HEK293T (cell line): ENCODE results near the gene POLR2C.
"Not testable (repeated sequence)": the region's sequence is repeated elsewhere in the genome, so short reads cannot be mapped to it uniquely, and the experiment has no call there.

Source experiments
- CTCF ChIA-PET: fragments of 350-600 bp; formaldehyde crosslinking; extraction: SDS; loops from one replicate; lab custom pipeline; 2021; ENCODE audit warnings: antibody characterized with exemption, inconsistent platforms; lab: Yijun Ruan, JAX
- POLR2A ChIA-PET: fragments of 350-600 bp; formaldehyde crosslinking; extraction: SDS; loops from one replicate; lab custom pipeline; 2020; ENCODE audit warnings: antibody characterized with exemption, inconsistent platforms; lab: Yijun Ruan, JAX
- DNase-seq: peaks from one replicate; pipeline ENCODE4 v3.0.0; 2012; ENCODE audit warnings: mixed read lengths; ENCODE audit errors: extremely low spot score
- ARNT ChIP-seq: fragments of 450-650 bp; IDR thresholded peaks from 2 replicates; pipeline ENCODE4 v1.6.1; 2017; ENCODE audit warnings: mild to moderate bottlenecking
- BHLHE40 ChIP-seq: fragments of 450-650 bp; IDR thresholded peaks from 2 replicates; pipeline ENCODE4 v1.6.1; 2016; ENCODE audit warnings: mild to moderate bottlenecking, moderate library complexity, borderline replicate concordance
- CTBP1 ChIP-seq: fragments of 450-650 bp; IDR thresholded peaks from 2 replicates; pipeline ENCODE4 v1.6.1; 2016; ENCODE audit warnings: borderline replicate concordance
- ELF4 ChIP-seq: fragments of 450-650 bp; IDR thresholded peaks from 2 replicates; pipeline ENCODE4 v1.6.1; 2017; ENCODE audit warnings: antibody characterized with exemption
- FOXA1 ChIP-seq: fragments of 450-650 bp; IDR thresholded peaks from 2 replicates; pipeline ENCODE4 v1.6.1; 2016; ENCODE audit warnings: mild to moderate bottlenecking
- FOXK2 ChIP-seq: fragments of 450-650 bp; IDR thresholded peaks from 2 replicates; pipeline ENCODE4 v1.6.1; 2016; ENCODE audit warnings: mild to moderate bottlenecking
- FOXM1 ChIP-seq: fragments of 450-650 bp; IDR thresholded peaks from 2 replicates; pipeline ENCODE4 v1.6.1; 2017; ENCODE audit warnings: mild to moderate bottlenecking, borderline replicate concordance
- HDGF ChIP-seq: fragments of 450-650 bp; IDR thresholded peaks from 2 replicates; pipeline ENCODE4 v1.6.1; 2017; ENCODE audit warnings: antibody characterized with exemption, borderline replicate concordance
- L3MBTL2 ChIP-seq: fragments of 450-650 bp; conservative IDR thresholded peaks from 2 replicates; pipeline ENCODE4 v1.6.1; 2016; ENCODE audit warnings: mild to moderate bottlenecking
- LEF1 ChIP-seq: fragments of 450-650 bp; IDR thresholded peaks from 2 replicates; pipeline ENCODE4 v1.6.1; 2017; ENCODE audit warnings: mild to moderate bottlenecking, borderline replicate concordance
- NFRKB ChIP-seq: fragments of 450-650 bp; IDR thresholded peaks from 2 replicates; pipeline ENCODE4 v1.6.1; 2016; ENCODE audit warnings: mild to moderate bottlenecking, moderate library complexity
- SP1 ChIP-seq: fragments of 450-650 bp; IDR thresholded peaks from 2 replicates; pipeline ENCODE4 v1.6.1; 2017
- SUZ12 ChIP-seq: fragments of 450-650 bp; IDR thresholded peaks from 2 replicates; pipeline ENCODE4 v1.6.1; 2016; ENCODE audit warnings: mild to moderate bottlenecking
- TARDBP ChIP-seq: fragments of 450-650 bp; IDR thresholded peaks from 2 replicates; pipeline ENCODE4 v1.6.1; 2016
- ZNF384 ChIP-seq: fragments of 450-650 bp; IDR thresholded peaks from 2 replicates; pipeline ENCODE4 v1.6.1; 2016
- TF ChIP-seq, protein P1 (sequence below): fragments of 450-650 bp; IDR thresholded peaks from 2 replicates; pipeline ENCODE4 v1.6.1; 2016

POLR2C gene

DNA sequence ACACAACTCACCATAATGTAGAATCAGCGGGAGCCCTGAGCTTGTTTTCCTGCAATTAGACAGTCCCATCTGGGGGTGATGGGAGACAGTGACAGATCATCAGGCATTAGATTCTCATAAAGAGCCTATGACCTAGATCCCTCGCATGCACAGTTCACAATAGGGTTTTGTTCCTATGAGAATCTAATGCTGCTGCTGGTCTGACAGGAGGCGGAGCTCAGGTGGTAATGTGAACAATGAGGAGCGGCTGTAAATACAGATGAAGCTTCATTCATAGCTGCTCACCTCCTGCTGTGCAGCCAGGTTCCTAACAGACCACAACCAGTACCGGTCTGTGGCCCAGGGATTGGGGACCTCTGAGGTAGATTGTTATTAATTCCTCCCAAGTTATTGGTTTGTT is 26.8 kb downstream of the POLR2C start:
- POLR2A ChIA-PET, result interaction anchor here (2.0 kb wide), 1 partner anchor 42 kb away, joined by 7 read pairs; the partner anchor contains the start of genes CIAPIN1 and COQ9
- no peak for TF ChIP-seq ZNF384
- DNase-seq, result no peak
- CTCF ChIA-PET, result interaction anchor here (1.7 kb wide), 1 partner anchor 31 kb away, joined by 5 read pairs; no protein-coding TSS in a partner anchor

GRCh38 chr16:57493767-57494166 is 31.3 kb downstream of the POLR2C start:
- CTCF ChIA-PET, result no interaction called here
- no peak for TF ChIP-seq LEF1

GRCh38 chr16:57497121-57497520 is 34.6 kb downstream of the POLR2C start:
- ChIA-PET CTCF (no interaction called here), POLR2A (no interaction called here)
- TF ChIP-seq CTBP1 (no peak), BHLHE40 (no peak), SP1 (no peak), FOXK2 (no peak), LEF1 (no peak), ZNF384 (no peak), ARNT (no peak), L3MBTL2 (no peak), TARDBP (no peak), NFRKB (no peak), FOXA1 (no peak), ELF4 (no peak), SUZ12 (no peak), HDGF (no peak), FOXM1 (no peak)
- TF ChIP-seq, protein P1, sequence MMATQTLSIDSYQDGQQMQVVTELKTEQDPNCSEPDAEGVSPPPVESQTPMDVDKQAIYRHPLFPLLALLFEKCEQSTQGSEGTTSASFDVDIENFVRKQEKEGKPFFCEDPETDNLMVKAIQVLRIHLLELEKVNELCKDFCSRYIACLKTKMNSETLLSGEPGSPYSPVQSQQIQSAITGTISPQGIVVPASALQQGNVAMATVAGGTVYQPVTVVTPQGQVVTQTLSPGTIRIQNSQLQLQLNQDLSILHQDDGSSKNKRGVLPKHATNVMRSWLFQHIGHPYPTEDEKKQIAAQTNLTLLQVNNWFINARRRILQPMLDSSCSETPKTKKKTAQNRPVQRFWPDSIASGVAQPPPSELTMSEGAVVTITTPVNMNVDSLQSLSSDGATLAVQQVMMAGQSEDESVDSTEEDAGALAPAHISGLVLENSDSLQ, result no peak
- DNase-seq, result no peak

More at GRCh38 chr16:57493767-57494166, 31.3 kb downstream of the POLR2C start:
- POLR2A ChIA-PET, result no interaction called here
- DNase-seq, result no peak

DNA sequence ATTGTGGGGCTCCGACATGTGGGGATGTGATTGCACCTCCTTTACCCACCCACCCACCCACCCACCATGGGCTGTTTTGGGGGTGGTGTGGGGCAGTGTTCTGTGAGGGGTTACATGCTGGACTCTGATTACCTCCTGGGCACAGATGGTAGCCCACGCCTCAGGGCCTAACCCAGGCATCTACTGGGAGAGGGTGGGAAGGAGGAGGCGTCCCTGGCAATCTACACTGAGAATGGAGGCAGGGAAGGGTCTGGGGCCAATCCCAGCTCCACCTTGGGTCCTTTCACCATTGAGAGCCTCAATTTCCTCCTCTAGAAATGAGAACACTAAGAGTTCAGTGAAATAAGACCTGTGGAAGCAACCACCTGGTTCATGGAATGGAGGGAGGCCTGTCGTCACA is 35.6 kb downstream of the POLR2C start:
- TF ChIP-seq SUZ12 (no peak), CTBP1 (no peak), ELF4 (no peak), ARNT (no peak), FOXA1 (no peak), LEF1 (no peak), NFRKB (no peak), ZNF384 (no peak), L3MBTL2 (no peak), TARDBP (no peak), SP1 (no peak), HDGF (no peak)
- no peak for DNase-seq
- POLR2A ChIA-PET, result no interaction called here
- CTCF ChIA-PET, result no interaction called here

- CTCF ChIA-PET, DNase-seq, POLR2A ChIA-PET: not testable (repeated sequence)
Measured at GRCh38 chr16:57499941-57500340, 37.5 kb downstream of the POLR2C start.

GRCh38 chr16:57500578-57501111 is 38.2 kb downstream of the POLR2C start:
- ChIA-PET CTCF (interaction anchor here (1.0 kb wide), 1 partner anchor 19 kb away, joined by 3 read pairs; no protein-coding TSS in a partner anchor), POLR2A (no interaction called here)
- no peak for DNase-seq
- TF ChIP-seq, protein P1, result no peak
- TF ChIP-seq BHLHE40 (no peak), ARNT (no peak), LEF1 (no peak), SUZ12 (no peak)

- no peak for DNase-seq
- ChIA-PET CTCF (interaction anchor here (1.0 kb wide), 1 partner anchor 18 kb away, joined by 3 read pairs; no protein-coding TSS in a partner anchor), POLR2A (no interaction called here)
- TF ChIP-seq BHLHE40 (no peak), ARNT (no peak), LEF1 (no peak), SUZ12 (no peak), CTBP1 (no peak), ELF4 (no peak), ZNF384 (no peak), FOXK2 (no peak)
- TF ChIP-seq, protein P1, result no peak
Measured at GRCh38 chr16:57501492-57501891, 39.0 kb downstream of the POLR2C start.
